Measurements from ENCODE around the gene MGAT3.

GRCh38 chr22:39498802-39499201 is 42.0 kb downstream of the MGAT3 start:
- TF ChIP-seq POLR2AphosphoS5 (IDR thresholded peaks at IDR 0.05; ENCODE audit: borderline replicate concordance, low read depth, low read length) (no peak), EZH2 (IDR thresholded peaks at IDR 0.05) (no peak), FOXP2 (optimal IDR thresholded peaks at IDR 0.05; ENCODE audit: control extremely low read depth, extremely low read length, insufficient read depth) (no peak)

All from SK-N-MC (cell line).